ENCODE measurements around the gene TEKT5. TPM values are rescaled to one million over a fixed set of nuclear protein-coding genes. Genes with fewer than 3 reads are reported as not detected.

The TEKT5 gene
- total RNA-seq, 1 experiment from 2014 or later, result not detected

DNA sequence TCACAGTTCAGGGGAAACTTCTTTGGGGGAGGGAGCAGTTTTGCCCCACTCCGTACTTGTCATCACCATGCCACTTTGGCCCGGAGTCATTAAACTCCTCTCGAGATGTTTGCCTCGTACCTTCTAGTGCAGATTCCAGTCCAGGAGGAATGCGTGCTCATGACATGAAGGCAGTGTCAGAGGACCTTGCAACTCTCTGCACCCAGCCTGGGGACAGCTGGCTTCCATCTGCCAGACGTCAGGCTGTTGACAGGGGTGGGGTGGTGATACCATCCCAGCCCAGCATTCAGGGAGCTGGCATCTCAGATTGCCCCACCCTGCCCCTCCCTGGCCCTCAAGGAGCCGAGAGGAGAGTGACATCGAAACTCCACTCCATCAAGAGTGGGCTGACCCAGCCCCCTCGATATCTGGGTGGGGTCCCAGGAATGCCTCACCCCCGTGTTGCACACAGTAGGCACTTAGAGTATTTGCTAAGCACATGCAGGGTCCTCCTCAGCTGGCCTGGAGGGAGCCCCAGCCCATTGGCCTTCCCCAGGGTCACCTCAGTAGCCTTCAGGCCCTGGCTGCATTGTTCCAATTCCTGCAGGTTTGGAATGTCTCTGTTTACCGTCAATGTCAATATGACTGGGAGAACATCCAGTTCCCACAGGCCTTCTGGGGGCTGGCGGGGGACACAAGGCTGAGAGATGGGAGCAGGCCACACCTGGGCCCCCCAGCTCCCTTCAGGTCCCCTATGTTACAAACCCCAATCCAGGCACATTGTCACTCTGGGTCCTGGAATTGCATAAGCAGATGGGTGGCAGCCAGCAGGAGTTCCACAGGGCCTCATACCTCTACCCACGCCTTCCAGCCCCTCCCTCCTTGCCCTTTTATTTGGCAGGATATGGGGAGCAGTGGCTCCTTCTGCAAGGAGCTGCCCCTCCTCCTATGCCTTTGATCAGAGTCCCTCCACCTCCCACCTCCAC, 93.0 kb downstream of the TEKT5 start:
- POLR2A ChIA-PET (ENCODE audit: low non-redundant PET), result no interaction called here
- BruUV-seq (replicated peaks), result no TSS peak
- no peak for DNase-seq (ENCODE audit: low spot score)
- CTCF ChIA-PET, result no interaction called here
- H3K9me3 ChIP-seq (ENCODE audit: low read depth, low read length, poor library complexity, severe bottlenecking), result no peaks in the 10 kb centered on the region
- no peak overlapping the region for H3K27ac ChIP-seq (ENCODE audit: low read depth, low read length, poor library complexity, severe bottlenecking)
- no peaks in the 10 kb centered on the region for H3K4me1 ChIP-seq (ENCODE audit: insufficient read depth, low read length, poor library complexity, severe bottlenecking)
- TF ChIP-seq, protein P1, sequence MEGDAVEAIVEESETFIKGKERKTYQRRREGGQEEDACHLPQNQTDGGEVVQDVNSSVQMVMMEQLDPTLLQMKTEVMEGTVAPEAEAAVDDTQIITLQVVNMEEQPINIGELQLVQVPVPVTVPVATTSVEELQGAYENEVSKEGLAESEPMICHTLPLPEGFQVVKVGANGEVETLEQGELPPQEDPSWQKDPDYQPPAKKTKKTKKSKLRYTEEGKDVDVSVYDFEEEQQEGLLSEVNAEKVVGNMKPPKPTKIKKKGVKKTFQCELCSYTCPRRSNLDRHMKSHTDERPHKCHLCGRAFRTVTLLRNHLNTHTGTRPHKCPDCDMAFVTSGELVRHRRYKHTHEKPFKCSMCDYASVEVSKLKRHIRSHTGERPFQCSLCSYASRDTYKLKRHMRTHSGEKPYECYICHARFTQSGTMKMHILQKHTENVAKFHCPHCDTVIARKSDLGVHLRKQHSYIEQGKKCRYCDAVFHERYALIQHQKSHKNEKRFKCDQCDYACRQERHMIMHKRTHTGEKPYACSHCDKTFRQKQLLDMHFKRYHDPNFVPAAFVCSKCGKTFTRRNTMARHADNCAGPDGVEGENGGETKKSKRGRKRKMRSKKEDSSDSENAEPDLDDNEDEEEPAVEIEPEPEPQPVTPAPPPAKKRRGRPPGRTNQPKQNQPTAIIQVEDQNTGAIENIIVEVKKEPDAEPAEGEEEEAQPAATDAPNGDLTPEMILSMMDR (conservative IDR thresholded peaks at IDR 0.05; ENCODE audit: low read depth, low read length), result no peak
- TF ChIP-seq EZH2 (IDR thresholded peaks at IDR 0.05; ENCODE audit: borderline replicate concordance, low read depth, low read length, poor library complexity, severe bottlenecking), result no peak
- intact Hi-C loops (cut with micrococcal nuclease; ENCODE audit: unreplicated experiment), result no loop called here
- H3K27me3 ChIP-seq (replicated peaks; ENCODE audit: insufficient read depth, low read depth, low read length, poor library complexity), result peaks cover 2% of the 10 kb centered on the region
- H3K4me3 ChIP-seq (ENCODE audit: low read depth, low read length, poor library complexity, severe bottlenecking), result no peak overlapping the region
- H3K36me3 ChIP-seq (ENCODE audit: insufficient read depth, low read length, poor library complexity, severe bottlenecking), result no peaks in the 10 kb centered on the region

DNA sequence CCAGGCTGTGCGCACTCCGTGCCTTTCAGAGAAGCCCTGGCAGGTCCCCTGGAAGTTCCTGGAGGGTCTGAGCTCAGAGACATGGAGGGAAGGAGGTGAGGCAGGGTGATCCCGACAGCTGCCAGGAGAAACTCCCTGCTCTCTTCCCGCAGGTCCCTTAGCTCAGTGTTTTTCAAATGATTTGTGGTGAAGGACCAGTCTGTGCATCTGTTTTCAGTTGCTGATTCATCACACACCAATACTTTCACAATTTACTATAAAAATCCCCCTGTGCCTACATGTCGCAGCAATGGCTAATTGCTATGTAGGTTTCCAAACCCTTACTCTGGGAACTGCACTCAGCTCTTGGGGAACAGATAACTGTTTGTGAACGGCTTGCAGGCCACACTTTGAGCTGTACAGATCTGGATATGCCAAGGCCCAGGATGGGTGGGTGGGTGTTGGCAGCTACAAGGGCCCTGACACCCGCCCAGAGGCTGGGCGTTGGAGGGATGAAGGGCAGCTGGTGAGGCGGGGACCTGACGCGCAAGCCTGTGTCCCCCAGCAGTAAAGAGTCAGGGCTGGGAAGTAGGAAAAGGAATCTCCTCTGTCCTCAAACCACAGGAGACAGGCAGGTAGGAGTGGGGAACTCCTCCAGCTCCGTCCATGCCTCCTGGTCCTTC, 93.8 kb downstream of the TEKT5 start:
- Histone ChIP-seq H3K9me3 (ENCODE audit: low read depth, low read length, poor library complexity, severe bottlenecking) (no peaks in the 10 kb centered on the region), H3K27me3 (replicated peaks; ENCODE audit: insufficient read depth, low read depth, low read length, poor library complexity) (peaks cover 2% of the 10 kb centered on the region), H3K4me1 (ENCODE audit: insufficient read depth, low read length, poor library complexity, severe bottlenecking) (no peaks in the 10 kb centered on the region), H3K36me3 (ENCODE audit: insufficient read depth, low read length, poor library complexity, severe bottlenecking) (no peaks in the 10 kb centered on the region), H3K4me3 (ENCODE audit: low read depth, low read length, poor library complexity, severe bottlenecking) (no peak overlapping the region), H3K27ac (ENCODE audit: low read depth, low read length, poor library complexity, severe bottlenecking) (no peak overlapping the region)
- intact Hi-C loops (cut with micrococcal nuclease; ENCODE audit: unreplicated experiment), result no loop called here
- no peak for DNase-seq (ENCODE audit: low spot score)
- TF ChIP-seq EZH2 (IDR thresholded peaks at IDR 0.05; ENCODE audit: borderline replicate concordance, low read depth, low read length, poor library complexity, severe bottlenecking), result no peak
- TF ChIP-seq, protein P1 (conservative IDR thresholded peaks at IDR 0.05; ENCODE audit: low read depth, low read length), result no peak
- POLR2A ChIA-PET (ENCODE audit: low non-redundant PET), result no interaction called here
- CTCF ChIA-PET, result no interaction called here
- no TSS peak for BruUV-seq (replicated peaks)

- Histone ChIP-seq H3K4me1 (ENCODE audit: insufficient read depth, low read length, poor library complexity, severe bottlenecking) (no peaks in the 10 kb centered on the region), H3K27ac (ENCODE audit: low read depth, low read length, poor library complexity, severe bottlenecking) (no peak overlapping the region), H3K27me3 (replicated peaks; ENCODE audit: insufficient read depth, low read depth, low read length, poor library complexity) (peaks cover 2% of the 10 kb centered on the region), H3K9me3 (ENCODE audit: low read depth, low read length, poor library complexity, severe bottlenecking) (no peaks in the 10 kb centered on the region), H3K36me3 (ENCODE audit: insufficient read depth, low read length, poor library complexity, severe bottlenecking) (no peaks in the 10 kb centered on the region), H3K4me3 (ENCODE audit: low read depth, low read length, poor library complexity, severe bottlenecking) (no peak overlapping the region)
- DNase-seq (ENCODE audit: low spot score), result no peak
- intact Hi-C loops (cut with micrococcal nuclease; ENCODE audit: unreplicated experiment), result no loop called here
- ChIA-PET CTCF (no interaction called here), POLR2A (ENCODE audit: low non-redundant PET) (no interaction called here)
- TF ChIP-seq, protein P1 (conservative IDR thresholded peaks at IDR 0.05; ENCODE audit: low read depth, low read length), result no peak
- no peak for TF ChIP-seq EZH2 (IDR thresholded peaks at IDR 0.05; ENCODE audit: borderline replicate concordance, low read depth, low read length, poor library complexity, severe bottlenecking)
- BruUV-seq (replicated peaks), result no TSS peak
These were observed 95.1 kb downstream of the TEKT5 start for GRCh38 chr16:10599626-10600025.

Measured in A673 (cell line).